Panc1 (cell line): Measurements from ENCODE around the gene LIM2. TPM values are rescaled to one million over a fixed set of nuclear protein-coding genes. Genes with fewer than 3 reads are reported as not detected.
A peak's percentile ranks its signal among the peaks of the same experiment; 100 is the strongest.

Source experiments
- ATAC-seq: fragments of 200-7000 bp; cut with Tn5 transposase; 2 replicates; pipeline ENCODE4 v1.9.1; 2020; ENCODE audit warnings: mild to moderate bottlenecking, moderate library complexity
- BruUV-seq: library from RNA; stranded (reverse); fragments of 400-500 nt; replicated peaks from 2 replicates; lab custom pipeline; 2021; lab: Mats Ljungman, UMichigan
- CTCF ChIA-PET: fragments of 300-600 bp; sonication (Branson Sonifier 250); formaldehyde crosslinking; loops from one replicate; lab custom pipeline; 2022; ENCODE audit warnings: antibody characterized with exemption; lab: Charles Lee
- POLR2A ChIA-PET: fragments of 300-600 bp; sonication (Branson Sonifier 250); formaldehyde crosslinking; loops from one replicate; lab custom pipeline; 2022; ENCODE audit warnings: antibody characterized with exemption; lab: Charles Lee
- DNase-seq: peaks from one replicate; pipeline ENCODE4 v3.0.0-alpha.2; 2010; ENCODE audit warnings: low read depth, low spot score
- H3K27ac ChIP-seq: 2 replicates; pipeline ENCODE4 v1.5.1; 2011; ENCODE audit warnings: mild to moderate bottlenecking, low read length, inconsistent platforms
- H3K27me3 ChIP-seq: fragments of 200-500 bp; sonication (Bioruptor generic); 2 replicates; pipeline ENCODE4 v1.6.0; 2014; ENCODE audit warnings: low read length, inconsistent platforms; ENCODE audit not compliant: control insufficient read depth, insufficient read depth
- H3K36me3 ChIP-seq: fragments of 200-500 bp; sonication (Bioruptor generic); 2 replicates; pipeline ENCODE4 v1.5.1; 2014; ENCODE audit warnings: inconsistent platforms, mild to moderate bottlenecking, low read length, moderate library complexity; ENCODE audit not compliant: control insufficient read depth, insufficient read depth
- H3K4me1 ChIP-seq: 2 replicates; pipeline ENCODE4 v1.5.1; 2011; ENCODE audit warnings: inconsistent platforms, mild to moderate bottlenecking, low read length, moderate library complexity; ENCODE audit not compliant: control insufficient read depth, insufficient read depth
- H3K4me3 ChIP-seq, 2 experiments: 2 replicates each; pipeline ENCODE4 v1.5.1; 2011 to 2012; ENCODE audit warnings: low read depth in 2 of 2, low read length in 2 of 2, mild to moderate bottlenecking in 2 of 2, inconsistent platforms in 1 of 2, moderate library complexity in 1 of 2
- H3K9me3 ChIP-seq: fragments of 200-500 bp; sonication (Bioruptor generic); 2 replicates; pipeline ENCODE4 v1.5.1; 2014; ENCODE audit warnings: low read depth, mild to moderate bottlenecking, inconsistent platforms, low read length, moderate library complexity; ENCODE audit not compliant: control insufficient read depth, insufficient read depth
- CTCF ChIP-seq: fragments of 450-650 bp; IDR thresholded peaks from 2 replicates; pipeline ENCODE4 v1.5.1; 2017; ENCODE audit warnings: mild to moderate bottlenecking
- POLR2AphosphoS5 ChIP-seq: IDR thresholded peaks from 2 replicates; pipeline ENCODE4 v1.6.1; 2012; ENCODE audit warnings: mild to moderate bottlenecking, low read depth, low read length, moderate library complexity
- SIN3A ChIP-seq: IDR thresholded peaks from 2 replicates; pipeline ENCODE4 v1.6.1; 2012; ENCODE audit warnings: low read depth, mild to moderate bottlenecking, low read length, moderate library complexity, borderline replicate concordance; ENCODE audit not compliant: insufficient read depth
- TCF7L2 ChIP-seq: IDR thresholded peaks from 2 replicates; pipeline ENCODE4 v1.6.1; 2011; ENCODE audit warnings: mild to moderate bottlenecking, low read depth, low read length, inconsistent platforms
- in situ Hi-C: cut with HindIII; loops from 2 replicates; pipeline ENCODE4 v1.10.0; 2016; ENCODE audit warnings: low sequenced_read_pairs, low pct_unique_long_range_greater_than_20kb
- intact Hi-C: fragments of 100-400 bp; cut with micrococcal nuclease; formaldehyde crosslinking; loops from one replicate; pipeline ENCODE4 v1.10.0; 2022; ENCODE audit not compliant: unreplicated experiment
- total RNA-seq: library from RNA; stranded (reverse); gene quantifications from one replicate; pipeline ENCODE4 v1.2.1, GENCODE V29; 2021; ENCODE audit not compliant: unreplicated experiment
- TF ChIP-seq, protein P1 (sequence below), 2 experiments: IDR thresholded peaks; 2 replicates each; pipeline ENCODE4 v1.6.1; 2011 to 2012; ENCODE audit warnings: low read depth in 2 of 2, control low read depth in 1 of 2, low read length in 1 of 2, mild to moderate bottlenecking in 1 of 2, moderate library complexity in 1 of 2; ENCODE audit not compliant: insufficient read depth in 1 of 2

LIM2 gene
- total RNA-seq, 1 experiment from 2014 or later, result not detected

DNA sequence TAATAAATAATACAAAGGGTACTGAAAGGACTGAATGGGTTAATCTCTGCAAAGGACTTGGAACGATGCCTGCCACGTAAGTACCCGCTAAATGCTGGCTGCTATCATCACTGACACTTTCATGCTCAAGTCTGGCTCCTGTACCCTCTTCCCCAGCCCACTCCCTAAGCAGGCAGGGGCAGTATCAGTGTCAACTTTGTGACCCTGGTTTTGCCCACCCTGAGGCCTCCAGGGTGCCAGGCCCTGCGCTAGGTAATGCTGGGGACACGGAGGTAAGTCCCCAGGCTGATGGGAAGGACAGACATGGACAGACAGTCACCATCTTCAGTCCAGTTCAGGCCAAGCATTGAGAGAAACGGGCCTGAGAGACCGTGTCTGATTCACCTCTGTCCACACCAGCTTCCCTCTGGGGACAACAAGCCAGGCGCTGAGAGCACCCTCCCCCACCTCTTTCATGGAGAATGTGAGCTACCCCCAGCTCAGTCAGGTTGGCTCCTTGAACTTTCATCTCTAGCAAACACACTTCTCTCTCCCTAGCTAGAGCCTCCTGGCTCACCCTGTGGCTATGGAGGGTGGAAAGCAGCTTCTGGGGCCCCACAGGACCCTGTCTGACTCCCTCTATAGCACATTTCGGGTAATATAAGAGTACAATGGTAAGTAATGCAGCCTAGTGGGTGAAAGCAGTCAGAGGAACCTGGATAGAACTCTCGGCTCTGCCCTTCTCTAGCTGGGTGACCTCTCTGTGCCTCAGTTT, 22.4 kb downstream of the LIM2 start:
- no TSS peak for BruUV-seq
- intact Hi-C loops (no loop called here), in situ Hi-C loops (no loop called here)
- POLR2A ChIA-PET, result interaction anchor here (0.6 kb wide), 1 partner anchor 77 kb away, joined by 3 read pairs; no protein-coding TSS in a partner anchor
- ATAC-seq (no peak), DNase-seq (no peak)
- Histone ChIP-seq H3K27ac (peak overlapping the region; percentile 95), H3K27me3 (no peaks in the 10 kb centered on the region), H3K36me3 (peaks cover 8% of the 10 kb centered on the region; the same call in 1 of the 2 replicates), H3K4me3 (peak overlapping the region; percentile 77 to 83), H3K4me1 (peaks cover 13% of the 10 kb centered on the region), H3K9me3 (no peaks in the 10 kb centered on the region)
- CTCF ChIA-PET, result no interaction called here
- TF ChIP-seq POLR2AphosphoS5 (no peak), SIN3A (no peak), TCF7L2 (no peak)
- TF ChIP-seq, protein P1, sequence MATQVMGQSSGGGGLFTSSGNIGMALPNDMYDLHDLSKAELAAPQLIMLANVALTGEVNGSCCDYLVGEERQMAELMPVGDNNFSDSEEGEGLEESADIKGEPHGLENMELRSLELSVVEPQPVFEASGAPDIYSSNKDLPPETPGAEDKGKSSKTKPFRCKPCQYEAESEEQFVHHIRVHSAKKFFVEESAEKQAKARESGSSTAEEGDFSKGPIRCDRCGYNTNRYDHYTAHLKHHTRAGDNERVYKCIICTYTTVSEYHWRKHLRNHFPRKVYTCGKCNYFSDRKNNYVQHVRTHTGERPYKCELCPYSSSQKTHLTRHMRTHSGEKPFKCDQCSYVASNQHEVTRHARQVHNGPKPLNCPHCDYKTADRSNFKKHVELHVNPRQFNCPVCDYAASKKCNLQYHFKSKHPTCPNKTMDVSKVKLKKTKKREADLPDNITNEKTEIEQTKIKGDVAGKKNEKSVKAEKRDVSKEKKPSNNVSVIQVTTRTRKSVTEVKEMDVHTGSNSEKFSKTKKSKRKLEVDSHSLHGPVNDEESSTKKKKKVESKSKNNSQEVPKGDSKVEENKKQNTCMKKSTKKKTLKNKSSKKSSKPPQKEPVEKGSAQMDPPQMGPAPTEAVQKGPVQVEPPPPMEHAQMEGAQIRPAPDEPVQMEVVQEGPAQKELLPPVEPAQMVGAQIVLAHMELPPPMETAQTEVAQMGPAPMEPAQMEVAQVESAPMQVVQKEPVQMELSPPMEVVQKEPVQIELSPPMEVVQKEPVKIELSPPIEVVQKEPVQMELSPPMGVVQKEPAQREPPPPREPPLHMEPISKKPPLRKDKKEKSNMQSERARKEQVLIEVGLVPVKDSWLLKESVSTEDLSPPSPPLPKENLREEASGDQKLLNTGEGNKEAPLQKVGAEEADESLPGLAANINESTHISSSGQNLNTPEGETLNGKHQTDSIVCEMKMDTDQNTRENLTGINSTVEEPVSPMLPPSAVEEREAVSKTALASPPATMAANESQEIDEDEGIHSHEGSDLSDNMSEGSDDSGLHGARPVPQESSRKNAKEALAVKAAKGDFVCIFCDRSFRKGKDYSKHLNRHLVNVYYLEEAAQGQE (IDR thresholded peaks at IDR 0.05; ENCODE audit: insufficient read depth in 1 of 2, low read depth in 2 of 2, low read length in 1 of 2), result no peak

DNA sequence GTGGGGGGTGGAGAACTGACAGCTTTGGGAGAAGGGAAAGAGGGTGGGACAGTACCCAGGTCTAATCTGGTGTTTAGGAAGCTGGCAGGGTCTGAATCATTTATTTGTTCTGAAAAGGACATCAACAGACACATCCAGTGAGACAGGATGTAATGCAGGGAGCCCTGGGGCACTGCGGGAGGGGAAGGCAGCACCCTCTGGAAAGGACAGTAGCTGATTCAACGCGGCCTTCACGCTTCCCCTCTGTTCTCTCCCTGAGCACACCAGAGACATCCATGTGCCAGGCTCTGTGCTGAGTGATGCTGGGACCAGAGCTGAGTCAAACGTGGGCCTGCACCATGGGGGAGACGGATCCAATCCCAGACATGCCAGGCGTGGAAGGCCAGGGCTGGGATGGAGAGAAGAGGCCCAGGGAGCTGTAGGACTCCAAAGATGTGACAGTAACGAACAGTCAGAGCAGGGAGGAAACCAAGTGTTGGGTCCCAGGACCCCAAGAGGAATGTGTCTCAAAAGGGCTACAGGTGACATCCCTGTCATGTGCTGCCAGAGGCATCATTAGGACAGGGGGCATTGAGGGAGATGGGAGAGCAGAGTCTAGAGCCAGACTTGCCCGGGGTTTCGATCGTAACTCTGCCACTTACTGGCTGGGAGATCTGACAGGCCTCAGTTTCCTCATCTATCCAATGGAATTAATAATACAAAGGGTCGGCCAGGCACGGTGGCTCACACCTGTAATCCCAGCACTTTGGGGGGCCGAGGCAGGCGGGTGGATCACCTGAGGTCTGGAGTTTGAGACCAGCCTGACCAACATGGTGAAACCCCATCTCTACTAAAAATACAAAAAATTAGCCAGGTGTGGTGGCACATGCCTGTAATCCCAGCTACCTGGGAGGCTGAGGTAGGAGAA, 23.3 kb downstream of the LIM2 start:
- H3K4me1 ChIP-seq, result peaks cover 13% of the 10 kb centered on the region
- in situ Hi-C loops, result no loop called here
- intact Hi-C loops, result no loop called here
- H3K4me3 ChIP-seq, result no peak overlapping the region
- POLR2A ChIA-PET, result no interaction called here
- ATAC-seq, result no peak
- peaks cover 8% of the 10 kb centered on the region; the same call in 1 of the 2 replicates for H3K36me3 ChIP-seq
- no peaks in the 10 kb centered on the region for H3K9me3 ChIP-seq
- DNase-seq, result no peak
- TF ChIP-seq, protein P1 (IDR thresholded peaks at IDR 0.05; ENCODE audit: insufficient read depth in 1 of 2, low read depth in 2 of 2, low read length in 1 of 2), result no peak
- TF ChIP-seq CTCF (no peak), TCF7L2 (no peak), POLR2AphosphoS5 (no peak), SIN3A (no peak)
- no peaks in the 10 kb centered on the region for H3K27me3 ChIP-seq
- no peak overlapping the region for H3K27ac ChIP-seq
- no TSS peak for BruUV-seq
- CTCF ChIA-PET, result no interaction called here
